ENCODE results near the gene TFB2M. TPM values are rescaled to one million over a fixed set of nuclear protein-coding genes. Genes with fewer than 3 reads are reported as not detected.
A peak's percentile ranks its signal among the peaks of the same experiment; 100 is the strongest.
"Not testable (repeated sequence)": the region's sequence is repeated elsewhere in the genome, so short reads cannot be mapped to it uniquely, and the experiment has no call there.

Gene TFB2M
- total RNA-seq, 1 donor from 2014 or later: 26.5 TPM

DNA sequence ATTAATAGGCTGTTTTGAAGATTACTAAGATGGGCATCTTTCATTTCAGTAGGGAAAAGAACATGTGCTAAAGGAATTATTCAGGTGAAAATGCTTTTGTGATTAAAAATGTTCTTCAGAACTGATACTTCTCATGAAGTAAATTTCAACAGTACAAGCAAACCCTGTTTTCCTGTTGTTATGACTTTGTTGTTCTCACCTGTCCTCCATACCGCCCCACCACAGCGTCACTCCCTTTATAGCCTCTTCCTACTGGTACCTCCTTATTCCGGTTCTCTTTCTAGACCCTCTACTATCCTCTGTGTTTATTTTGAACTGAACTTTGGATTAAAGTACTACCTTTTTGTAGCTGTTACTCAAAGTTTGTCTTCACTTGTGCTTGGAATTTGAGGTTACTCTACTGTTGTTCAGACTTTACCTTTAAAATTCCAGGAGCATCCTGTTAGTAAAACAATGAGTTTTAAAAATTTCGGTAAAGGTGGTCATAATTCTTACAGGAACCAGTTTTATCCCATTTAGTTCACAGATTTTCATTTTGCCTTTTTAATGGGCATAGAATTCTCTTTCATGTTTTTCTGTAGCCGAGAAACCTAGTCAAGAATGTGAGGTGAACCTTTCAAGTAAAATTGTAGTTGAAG is 11.1 kb upstream of the TFB2M start:
- Mint-ChIP-seq H3K27ac (peak overlapping the region; percentile 21), H3K4me3 (peak overlapping the region; percentile 10), H3K27me3 (no peaks in the 10 kb centered on the region), H3K36me3 (ENCODE audit: low read depth) (peaks cover 21% of the 10 kb centered on the region), H3K9me3 (no peaks in the 10 kb centered on the region), H3K4me1 (peaks cover 34% of the 10 kb centered on the region)
- intact Hi-C loops (cut with micrococcal nuclease): no loop called here
- no peak for DNase-seq

GRCh38 chr1:246576709-246577032 is 10.6 kb upstream of the TFB2M start:
- Mint-ChIP-seq H3K9me3 (no peaks in the 10 kb centered on the region), H3K4me3 (no peak overlapping the region), H3K27me3 (no peaks in the 10 kb centered on the region), H3K27ac (no peak overlapping the region), H3K4me1 (peaks cover 34% of the 10 kb centered on the region), H3K36me3 (ENCODE audit: low read depth) (peaks cover 21% of the 10 kb centered on the region)
- no peak for DNase-seq
- intact Hi-C loops (cut with micrococcal nuclease): no loop called here

- peak overlapping the region; percentile 58 for H3K27ac Mint-ChIP-seq
- H3K36me3 Mint-ChIP-seq (ENCODE audit: low read depth): peaks cover 24% of the 10 kb centered on the region
- H3K27me3 Mint-ChIP-seq: no peaks in the 10 kb centered on the region
- H3K4me1 Mint-ChIP-seq: peaks cover 46% of the 10 kb centered on the region
- no peak overlapping the region for H3K4me3 Mint-ChIP-seq
- no peak for DNase-seq
- H3K9me3 Mint-ChIP-seq: no peaks in the 10 kb centered on the region
- intact Hi-C loops (cut with micrococcal nuclease): no loop called here
Measured at GRCh38 chr1:246573491-246573890, 7.4 kb upstream of the TFB2M start.

DNA sequence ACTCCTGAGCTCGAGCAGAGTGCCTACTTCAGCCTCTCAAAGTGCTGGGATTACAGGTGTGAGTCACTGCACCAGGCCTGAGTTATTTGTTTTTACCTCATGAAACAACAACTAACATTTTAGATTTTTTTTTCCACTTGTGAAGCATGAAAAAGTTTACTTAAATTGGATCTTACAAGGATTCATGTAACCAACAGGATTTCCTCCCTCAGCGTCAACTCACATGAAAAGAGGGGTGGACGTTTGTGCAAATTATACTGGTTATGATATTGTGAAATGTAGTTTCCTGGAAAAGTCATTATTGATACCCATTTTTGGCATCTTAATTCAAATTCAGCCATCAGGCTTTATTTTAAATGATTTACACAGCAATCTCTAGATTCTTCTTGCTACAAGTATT is 6.7 kb upstream of the TFB2M start:
- H3K27me3 Mint-ChIP-seq: no peaks in the 10 kb centered on the region
- peaks cover 49% of the 10 kb centered on the region for H3K4me1 Mint-ChIP-seq
- H3K9me3 Mint-ChIP-seq: no peaks in the 10 kb centered on the region
- intact Hi-C loops (cut with micrococcal nuclease): no loop called here
- peak overlapping the region; percentile 41 for H3K27ac Mint-ChIP-seq
- H3K4me3 Mint-ChIP-seq: peak overlapping the region; percentile 37
- peaks cover 21% of the 10 kb centered on the region for H3K36me3 Mint-ChIP-seq (ENCODE audit: low read depth)
- no peak for DNase-seq

- no peak overlapping the region for H3K4me3 Mint-ChIP-seq
Measured at GRCh38 chr1:246571953-246572352, 5.9 kb upstream of the TFB2M start.

DNA sequence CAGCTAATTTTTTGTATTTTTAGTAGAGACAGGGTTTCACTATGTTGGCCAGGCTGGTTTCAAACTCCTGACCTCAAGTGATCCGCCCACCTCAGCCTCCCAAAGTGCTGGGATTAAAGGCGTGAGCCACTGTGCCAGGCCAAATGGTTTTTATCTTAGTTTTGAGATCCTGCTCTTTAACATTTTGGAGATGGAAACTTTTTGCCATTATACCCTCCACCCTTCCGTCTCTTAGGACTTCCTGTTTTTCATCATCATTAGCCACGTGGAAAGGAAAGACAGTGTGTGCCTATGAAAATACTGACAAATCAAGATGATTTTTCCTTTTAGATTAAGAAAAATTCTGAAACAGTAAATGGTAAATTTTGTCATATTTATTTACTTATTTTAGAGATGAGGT is 5.2 kb upstream of the TFB2M start:
- H3K27me3 Mint-ChIP-seq; H3K9me3 Mint-ChIP-seq; intact Hi-C loops (cut with micrococcal nuclease): not testable (repeated sequence)
- peak; percentile 65 for DNase-seq
- peak overlapping the region; percentile 22 for H3K4me3 Mint-ChIP-seq
- H3K4me1 Mint-ChIP-seq: peaks cover 43% of the 10 kb centered on the region
- H3K36me3 Mint-ChIP-seq (ENCODE audit: low read depth): peaks cover 20% of the 10 kb centered on the region
- peak overlapping the region; percentile 68 for H3K27ac Mint-ChIP-seq

More at GRCh38 chr1:246571953-246572352, 5.9 kb upstream of the TFB2M start:
- intact Hi-C loops (cut with micrococcal nuclease): no loop called here
- no peak for DNase-seq
- Mint-ChIP-seq H3K27me3 (no peaks in the 10 kb centered on the region), H3K27ac (peak overlapping the region; percentile 20), H3K4me1 (peaks cover 47% of the 10 kb centered on the region), H3K9me3 (no peaks in the 10 kb centered on the region), H3K36me3 (ENCODE audit: low read depth) (peaks cover 19% of the 10 kb centered on the region)

DNA sequence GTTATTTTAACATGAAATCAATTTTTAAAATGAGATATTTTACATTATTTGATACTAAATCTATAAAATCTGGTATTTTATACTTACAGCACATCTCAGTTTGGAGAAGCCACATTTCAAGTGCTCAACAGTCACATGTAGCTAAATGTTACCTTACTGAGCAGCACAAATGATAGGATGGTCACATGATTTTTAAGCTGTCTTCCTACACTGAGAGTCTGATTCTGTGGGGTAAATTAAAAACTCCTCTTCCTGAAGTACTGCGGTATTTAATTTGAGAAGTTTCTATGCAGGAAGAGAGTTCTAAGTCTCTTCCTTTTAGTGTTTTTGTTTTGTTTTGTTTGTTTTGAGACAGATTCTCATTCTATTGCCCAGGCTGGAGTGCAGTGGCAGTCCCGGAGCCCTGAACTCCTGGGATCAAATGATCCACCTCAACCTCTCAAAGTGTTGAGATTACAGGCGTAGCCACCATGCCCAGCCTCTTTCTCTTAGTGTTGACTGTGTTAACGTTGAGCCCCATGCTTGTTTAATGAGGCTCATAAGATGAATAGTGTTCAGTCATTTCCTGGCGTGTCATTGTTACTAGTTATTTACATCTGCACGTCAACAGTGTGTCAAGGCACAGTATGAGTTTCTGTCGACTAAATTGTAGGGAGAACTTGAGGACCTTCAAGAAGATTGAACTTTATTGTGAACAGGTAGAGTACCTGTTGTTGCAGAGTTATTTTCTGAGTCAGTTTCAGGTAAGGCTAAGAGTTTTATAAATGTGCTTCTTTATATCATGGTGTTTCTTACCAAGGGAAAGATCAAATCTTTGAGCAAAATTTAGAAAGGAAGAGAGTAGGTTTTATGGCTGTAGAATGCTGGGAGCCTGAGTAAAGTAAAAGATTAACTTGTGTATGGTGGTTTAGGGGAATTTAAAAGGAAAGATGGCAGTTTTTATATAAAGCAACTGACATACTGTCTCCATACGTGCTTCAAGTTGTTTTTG is 3.5 kb upstream of the TFB2M start:
- H3K36me3 Mint-ChIP-seq (ENCODE audit: low read depth): peaks cover 23% of the 10 kb centered on the region
- H3K4me3 Mint-ChIP-seq: peak overlapping the region; percentile 79
- H3K27me3 Mint-ChIP-seq: no peaks in the 10 kb centered on the region
- H3K27ac Mint-ChIP-seq: peak overlapping the region; percentile 97
- peaks cover 43% of the 10 kb centered on the region for H3K4me1 Mint-ChIP-seq
- DNase-seq: peak; percentile 84
- intact Hi-C loops (cut with micrococcal nuclease): loop anchor here (2.0 to 5.0 kb wide), 3 partner anchors 13 to 763 kb away; partner anchors contain the start of gene ZNF496
- H3K9me3 Mint-ChIP-seq: no peaks in the 10 kb centered on the region

GRCh38 chr1:246567646-246568235 is 1.7 kb upstream of the TFB2M start:
- H3K4me1 Mint-ChIP-seq: peaks cover 39% of the 10 kb centered on the region
- no peaks in the 10 kb centered on the region for H3K9me3 Mint-ChIP-seq
- peaks cover 31% of the 10 kb centered on the region for H3K36me3 Mint-ChIP-seq (ENCODE audit: low read depth)
- peak overlapping the region; percentile 100 for H3K4me3 Mint-ChIP-seq
- H3K27ac Mint-ChIP-seq: peak overlapping the region; percentile 99
- intact Hi-C loops (cut with micrococcal nuclease): loop anchor here (2.0 to 5.0 kb wide), 8 partner anchors 15 to 1915 kb away; partner anchors contain the start of genes DESI2, SCCPDH and ZNF496
- DNase-seq: no peak
- no peaks in the 10 kb centered on the region for H3K27me3 Mint-ChIP-seq

GRCh38 chr1:246566813-246567645 is 968 bp upstream of the TFB2M start:
- Mint-ChIP-seq H3K4me1 (peaks cover 39% of the 10 kb centered on the region), H3K36me3 (ENCODE audit: low read depth) (peaks cover 31% of the 10 kb centered on the region), H3K27ac (peak overlapping the region; percentile 99), H3K4me3 (peak overlapping the region; percentile 100), H3K9me3 (no peaks in the 10 kb centered on the region), H3K27me3 (no peaks in the 10 kb centered on the region)
- intact Hi-C loops (cut with micrococcal nuclease): loop anchor here (1.0 to 5.0 kb wide), 10 partner anchors 35 to 1914 kb away; partner anchors contain the start of genes AHCTF1, DESI2, SCCPDH and SMYD3
- peak; percentile 66 for DNase-seq

DNA sequence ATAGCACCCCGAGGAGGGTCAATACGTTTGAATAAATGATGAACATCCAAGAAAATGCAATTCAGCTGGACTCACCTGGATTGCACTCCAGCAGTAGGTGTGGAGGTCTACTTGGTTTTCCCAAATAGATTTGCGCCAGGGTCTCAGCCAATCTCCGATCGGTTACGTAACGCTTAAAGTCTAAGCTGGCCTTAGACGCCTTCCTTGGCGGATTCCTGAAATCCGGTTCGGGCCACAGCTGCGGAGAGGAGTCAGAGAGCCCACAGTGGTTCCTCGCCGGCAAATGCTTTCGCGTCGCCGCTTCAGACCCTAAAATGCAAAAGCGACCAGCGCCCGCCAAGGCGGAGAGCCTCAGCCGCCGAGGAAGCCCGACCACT is 322 bp downstream of the TFB2M start:
- Mint-ChIP-seq H3K4me1 (peaks cover 34% of the 10 kb centered on the region), H3K4me3 (peak overlapping the region; percentile 100), H3K36me3 (ENCODE audit: low read depth) (peaks cover 31% of the 10 kb centered on the region), H3K9me3 (no peaks in the 10 kb centered on the region), H3K27ac (peak overlapping the region; percentile 99), H3K27me3 (no peaks in the 10 kb centered on the region)
- no peak for DNase-seq
- intact Hi-C loops (cut with micrococcal nuclease): loop anchor here (1.0 to 5.0 kb wide), 10 partner anchors 37 to 1913 kb away; partner anchors contain the start of genes AHCTF1, DESI2, SCCPDH and SMYD3

DNA sequence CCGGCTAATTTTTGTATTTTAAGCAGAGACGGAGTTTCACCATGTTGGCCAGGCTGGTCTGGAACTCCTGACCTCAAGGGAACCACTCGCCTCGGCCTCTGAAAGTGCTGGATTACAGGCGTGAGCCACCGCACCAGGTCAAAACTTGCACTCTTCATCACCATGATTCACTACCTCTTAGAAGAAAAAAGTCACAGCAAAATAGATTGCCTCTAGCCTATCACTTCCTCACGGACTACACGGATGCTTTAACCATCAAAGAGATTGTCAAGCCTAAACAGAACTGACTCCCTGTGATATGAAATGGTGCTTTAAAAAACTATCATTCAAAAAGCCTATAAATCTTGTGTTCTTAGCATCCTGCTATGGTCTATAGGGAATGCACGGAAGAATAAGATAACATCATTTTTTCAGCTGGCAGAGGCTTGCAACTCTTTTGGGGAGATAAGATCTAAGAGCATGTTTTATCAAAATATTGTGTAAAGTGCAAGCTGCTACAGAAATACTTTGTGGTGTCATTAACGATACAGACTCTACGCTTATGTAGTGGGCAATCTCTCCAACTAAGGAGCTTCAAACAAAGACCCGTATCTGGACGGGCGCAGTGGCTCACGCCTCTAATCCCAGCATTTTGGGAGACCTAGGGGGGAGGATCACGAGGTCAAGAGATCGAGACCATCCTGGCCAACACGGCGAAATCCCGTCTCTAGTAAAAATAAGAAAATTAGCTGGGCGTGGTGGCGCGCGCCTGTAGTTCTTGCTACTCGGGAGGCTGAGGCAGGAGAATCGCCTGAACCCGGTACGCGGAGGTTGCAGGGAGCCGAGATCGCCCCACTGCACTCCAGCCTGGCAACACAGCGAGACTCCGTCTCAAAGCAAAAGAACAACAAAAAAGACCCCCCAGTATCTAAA is 966 bp downstream of the TFB2M start:
- Mint-ChIP-seq H3K4me1 (peaks cover 29% of the 10 kb centered on the region), H3K27me3 (no peaks in the 10 kb centered on the region), H3K36me3 (ENCODE audit: low read depth) (peaks cover 32% of the 10 kb centered on the region), H3K4me3 (peak overlapping the region; percentile 100), H3K27ac (peak overlapping the region; percentile 99), H3K9me3 (no peaks in the 10 kb centered on the region)
- intact Hi-C loops (cut with micrococcal nuclease): loop anchor here (5.0 kb wide), 2 partner anchors 37 to 767 kb away; partner anchors contain the start of gene ZNF496
- no peak for DNase-seq

DNA sequence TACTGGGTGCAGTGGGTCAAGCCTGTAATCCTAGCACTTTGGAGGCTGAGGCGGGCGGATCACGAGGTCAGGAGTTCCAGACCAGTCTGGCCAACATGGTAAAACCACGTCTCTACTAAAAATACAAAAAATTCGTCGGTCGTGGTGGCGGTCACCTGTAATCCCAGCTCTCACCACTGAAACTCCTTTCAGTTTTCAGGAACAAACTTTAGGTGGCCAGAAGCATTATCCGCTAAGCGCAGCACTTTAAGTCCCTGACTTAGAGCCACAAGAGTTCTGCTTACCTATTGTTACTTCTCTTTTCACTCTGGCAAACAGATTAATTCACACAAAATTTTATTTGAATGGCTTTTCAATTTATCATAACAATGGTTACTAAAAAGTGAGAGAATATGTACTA is 5.2 kb downstream of the TFB2M start:
- H3K4me3 Mint-ChIP-seq; H3K27ac Mint-ChIP-seq; H3K27me3 Mint-ChIP-seq; H3K9me3 Mint-ChIP-seq; intact Hi-C loops (cut with micrococcal nuclease); DNase-seq: not testable (repeated sequence)
- Mint-ChIP-seq H3K36me3 (ENCODE audit: low read depth) (peaks cover 48% of the 10 kb centered on the region), H3K4me1 (peaks cover 11% of the 10 kb centered on the region)

Measured in activated CD4-positive, alpha-beta T cell treated with anti-CD3 and anti-CD28 coated beads, Interleukin-2, amount 10 ng/mL, durations not matched to agents 24 days and 14 days (primary cell).